Parathyroid adenoma (tissue), 2 donors: ENCODE results near the gene GRIK5.

Source experiments
- H2AFZ ChIP-seq: fragments of 300-600 bp; sonication (generic); one replicate; pipeline ENCODE4 v1.7.0; 2017; ENCODE audit warnings: antibody characterized with exemption, mild to moderate bottlenecking
- H3K27ac ChIP-seq: fragments of 300-600 bp; sonication (generic); one replicate; pipeline ENCODE4 v1.7.0; 2017
- H3K27me3 ChIP-seq: fragments of 300-600 bp; sonication (generic); one replicate; pipeline ENCODE4 v1.7.0; 2017; ENCODE audit warnings: low read length; ENCODE audit not compliant: control insufficient read depth, insufficient read depth
- H3K36me3 ChIP-seq: fragments of 300-600 bp; sonication (generic); one replicate; pipeline ENCODE4 v1.7.0; 2017; ENCODE audit warnings: low read length; ENCODE audit not compliant: control insufficient read depth, insufficient read depth
- H3K4me1 ChIP-seq: fragments of 300-600 bp; sonication (generic); one replicate; pipeline ENCODE4 v1.7.0; 2017; ENCODE audit warnings: control low read depth
- H3K4me2 ChIP-seq: fragments of 300-600 bp; sonication (generic); one replicate; pipeline ENCODE4 v1.7.0; 2017; ENCODE audit warnings: low read length
- H3K4me3 ChIP-seq: fragments of 300-600 bp; sonication (generic); one replicate; pipeline ENCODE4 v1.7.0; 2017; ENCODE audit warnings: low read depth, low read length
- H3K79me2 ChIP-seq: fragments of 300-600 bp; sonication (generic); one replicate; pipeline ENCODE4 v1.7.0; 2017; ENCODE audit warnings: control low read depth
- H3K9ac ChIP-seq: fragments of 300-600 bp; sonication (generic); one replicate; pipeline ENCODE4 v1.7.0; 2017; ENCODE audit warnings: mild to moderate bottlenecking
- H3K9me3 ChIP-seq: fragments of 300-600 bp; sonication (generic); one replicate; pipeline ENCODE4 v1.7.0; 2017; ENCODE audit warnings: low read length; ENCODE audit not compliant: control insufficient read depth
- TF ChIP-seq, protein P1 (sequence below): fragments of 300-600 bp; sonication (generic); IDR thresholded peaks from one replicate; pipeline ENCODE4 v1.7.0; 2017; ENCODE audit warnings: antibody characterized with exemption, mild to moderate bottlenecking
- donor health status: primary hyperparathyroidism.

The GRIK5 gene

GRCh38 chr19:42115219-42115618 is 45.2 kb upstream of the GRIK5 start:
- peak overlapping the region; percentile 84 for H3K27ac ChIP-seq
- H3K79me2 ChIP-seq = no peaks in the 10 kb centered on the region
- TF ChIP-seq, protein P1, sequence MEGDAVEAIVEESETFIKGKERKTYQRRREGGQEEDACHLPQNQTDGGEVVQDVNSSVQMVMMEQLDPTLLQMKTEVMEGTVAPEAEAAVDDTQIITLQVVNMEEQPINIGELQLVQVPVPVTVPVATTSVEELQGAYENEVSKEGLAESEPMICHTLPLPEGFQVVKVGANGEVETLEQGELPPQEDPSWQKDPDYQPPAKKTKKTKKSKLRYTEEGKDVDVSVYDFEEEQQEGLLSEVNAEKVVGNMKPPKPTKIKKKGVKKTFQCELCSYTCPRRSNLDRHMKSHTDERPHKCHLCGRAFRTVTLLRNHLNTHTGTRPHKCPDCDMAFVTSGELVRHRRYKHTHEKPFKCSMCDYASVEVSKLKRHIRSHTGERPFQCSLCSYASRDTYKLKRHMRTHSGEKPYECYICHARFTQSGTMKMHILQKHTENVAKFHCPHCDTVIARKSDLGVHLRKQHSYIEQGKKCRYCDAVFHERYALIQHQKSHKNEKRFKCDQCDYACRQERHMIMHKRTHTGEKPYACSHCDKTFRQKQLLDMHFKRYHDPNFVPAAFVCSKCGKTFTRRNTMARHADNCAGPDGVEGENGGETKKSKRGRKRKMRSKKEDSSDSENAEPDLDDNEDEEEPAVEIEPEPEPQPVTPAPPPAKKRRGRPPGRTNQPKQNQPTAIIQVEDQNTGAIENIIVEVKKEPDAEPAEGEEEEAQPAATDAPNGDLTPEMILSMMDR = no peak
- no peak overlapping the region for H3K9ac ChIP-seq
- no peaks in the 10 kb centered on the region for H3K27me3 ChIP-seq
- peaks cover 18% of the 10 kb centered on the region for H3K4me1 ChIP-seq
- no peak overlapping the region for H3K4me2 ChIP-seq
- no peak overlapping the region for H2AFZ ChIP-seq
- H3K4me3 ChIP-seq = no peak overlapping the region
- H3K36me3 ChIP-seq = no peaks in the 10 kb centered on the region
- H3K9me3 ChIP-seq = no peaks in the 10 kb centered on the region

- Histone ChIP-seq H3K4me1 (peaks cover 18% of the 10 kb centered on the region), H3K4me2 (peak overlapping the region; percentile 10), H3K4me3 (no peak overlapping the region), H2AFZ (peak overlapping the region; percentile 79), H3K79me2 (no peaks in the 10 kb centered on the region), H3K27ac (peak overlapping the region; percentile 84), H3K36me3 (no peaks in the 10 kb centered on the region), H3K27me3 (no peaks in the 10 kb centered on the region), H3K9ac (no peak overlapping the region), H3K9me3 (no peaks in the 10 kb centered on the region)
- TF ChIP-seq, protein P1 = no peak
Measured at GRCh38 chr19:42114412-42114811, 44.4 kb upstream of the GRIK5 start.

DNA sequence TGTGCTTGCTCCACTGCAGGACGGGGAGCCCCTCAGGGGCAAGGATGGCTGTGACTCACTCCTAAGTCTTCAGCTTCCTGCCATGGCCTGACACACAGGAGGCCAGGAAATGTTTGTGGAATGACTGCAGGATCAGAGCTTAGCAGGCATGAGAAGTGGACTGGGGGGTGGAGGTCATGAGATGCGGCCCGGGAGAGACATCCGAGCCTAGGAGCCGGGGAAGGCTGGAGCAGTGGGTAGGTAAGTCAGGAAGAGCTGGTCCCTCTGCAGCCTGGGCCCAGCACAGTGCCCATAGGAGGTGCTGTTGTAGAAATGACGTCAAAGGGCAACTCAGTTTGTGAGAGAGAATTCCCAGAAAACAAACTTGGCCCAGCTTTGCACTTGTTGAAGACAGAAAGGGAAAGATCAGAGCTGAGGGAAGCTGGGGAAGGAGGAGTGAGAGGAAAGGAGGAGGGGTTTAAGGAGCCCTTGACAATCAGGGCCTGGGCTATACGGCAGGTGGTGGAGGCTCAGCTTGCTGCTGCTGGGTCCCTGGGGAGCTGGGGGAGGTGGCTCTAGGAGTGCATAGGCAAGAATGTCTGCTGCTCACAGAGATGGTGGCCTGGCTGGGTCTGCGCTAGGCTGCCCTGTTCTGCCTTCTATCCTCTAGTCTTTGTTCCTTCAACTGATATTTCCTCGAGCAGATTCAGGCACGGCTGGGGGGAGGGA is 43.8 kb upstream of the GRIK5 start:
- H3K27ac ChIP-seq = peak overlapping the region; percentile 84
- peaks cover 24% of the 10 kb centered on the region for H3K4me1 ChIP-seq
- no peaks in the 10 kb centered on the region for H3K27me3 ChIP-seq
- H2AFZ ChIP-seq = peak overlapping the region; percentile 79
- TF ChIP-seq, protein P1 = no peak
- no peaks in the 10 kb centered on the region for H3K36me3 ChIP-seq
- H3K9me3 ChIP-seq = no peaks in the 10 kb centered on the region
- H3K79me2 ChIP-seq = no peaks in the 10 kb centered on the region
- no peak overlapping the region for H3K9ac ChIP-seq
- no peak overlapping the region for H3K4me3 ChIP-seq
- peak overlapping the region; percentile 10 for H3K4me2 ChIP-seq

DNA sequence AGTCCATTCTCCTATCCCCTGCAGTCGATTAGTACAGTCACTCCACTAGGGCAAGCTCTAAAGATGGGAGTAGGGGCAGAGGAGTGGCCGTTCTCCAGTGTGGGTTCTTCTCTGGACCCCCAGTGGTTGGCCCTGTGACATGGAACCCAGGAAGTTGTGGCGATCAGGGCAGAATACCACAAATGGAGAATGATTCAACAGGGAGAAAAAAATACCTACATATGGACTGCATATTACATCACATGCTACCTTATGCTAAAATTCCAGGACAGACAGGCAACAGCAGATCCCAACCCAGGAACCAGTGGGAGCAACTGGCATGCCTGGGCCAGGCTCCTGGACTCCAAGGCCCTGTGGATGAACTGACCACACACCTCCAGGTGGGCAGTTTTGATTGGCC is 41.8 kb upstream of the GRIK5 start:
- H3K79me2 ChIP-seq = no peaks in the 10 kb centered on the region
- no peaks in the 10 kb centered on the region for H3K27me3 ChIP-seq
- H3K4me3 ChIP-seq = no peak overlapping the region
- TF ChIP-seq, protein P1 = no peak
- H3K36me3 ChIP-seq = no peaks in the 10 kb centered on the region
- H3K4me1 ChIP-seq = peaks cover 26% of the 10 kb centered on the region
- H3K9ac ChIP-seq = no peak overlapping the region
- no peak overlapping the region for H3K4me2 ChIP-seq
- no peak overlapping the region for H2AFZ ChIP-seq
- no peaks in the 10 kb centered on the region for H3K9me3 ChIP-seq
- no peak overlapping the region for H3K27ac ChIP-seq

DNA sequence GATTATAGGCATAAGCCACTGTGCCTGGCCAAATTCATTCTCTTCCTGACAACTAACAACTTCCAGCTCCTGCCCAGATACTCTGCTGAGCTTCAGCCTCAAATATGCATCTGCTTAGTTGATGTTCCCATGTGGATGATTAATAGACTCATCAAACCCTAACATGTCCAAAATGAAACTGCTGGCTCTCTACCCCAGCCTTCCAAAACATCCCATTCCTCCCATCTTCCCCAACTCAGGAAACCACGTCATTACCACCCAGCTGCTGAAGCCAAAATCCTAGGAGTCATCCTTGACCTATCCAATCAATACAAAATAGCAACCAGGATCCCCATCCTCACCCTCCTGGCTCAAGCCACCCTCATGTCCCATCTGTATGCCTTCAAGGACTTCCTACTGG is 41.4 kb upstream of the GRIK5 start:
- Histone ChIP-seq H3K4me1 (peaks cover 26% of the 10 kb centered on the region), H3K79me2 (no peaks in the 10 kb centered on the region), H3K4me3 (no peak overlapping the region), H3K27me3 (no peaks in the 10 kb centered on the region), H3K36me3 (no peaks in the 10 kb centered on the region), H3K9ac (no peak overlapping the region), H3K27ac (no peak overlapping the region), H2AFZ (no peak overlapping the region), H3K9me3 (no peaks in the 10 kb centered on the region), H3K4me2 (no peak overlapping the region)
- TF ChIP-seq, protein P1 = no peak
